H9 (cell line): Measurements from ENCODE around the gene TACR2. TPM values are rescaled to one million over a fixed set of nuclear protein-coding genes. Genes with fewer than 3 reads are reported as not detected.

Experiments used
- DNase-seq: peaks from one replicate; pipeline ENCODE4 v3.0.0-alpha.2; 2017
- H2AFZ ChIP-seq: one replicate; pipeline ENCODE4 v1.6.1; 2013; ENCODE audit warnings: mild to moderate bottlenecking, low read length, control low read depth, moderate library complexity
- H2AK5ac ChIP-seq: 2 replicates; pipeline ENCODE4 v1.6.1; 2013; ENCODE audit warnings: low read length, control low read depth, mixed read lengths; ENCODE audit not compliant: insufficient read length
- H2BK120ac ChIP-seq: one replicate; pipeline ENCODE4 v1.6.1; 2013; ENCODE audit warnings: low read depth, mild to moderate bottlenecking, low read length, control low read depth, inconsistent platforms; ENCODE audit not compliant: poor library complexity, severe bottlenecking
- H2BK12ac ChIP-seq: 2 replicates; pipeline ENCODE4 v1.6.1; 2013; ENCODE audit warnings: low read length, control low read depth, mixed read lengths, low read depth; ENCODE audit not compliant: insufficient read length
- H2BK15ac ChIP-seq: 2 replicates; pipeline ENCODE4 v1.6.1; 2013; ENCODE audit warnings: low read depth, low read length, control low read depth
- H2BK20ac ChIP-seq: one replicate; pipeline ENCODE4 v1.6.1; 2013; ENCODE audit warnings: low read depth, mild to moderate bottlenecking, low read length, control low read depth, inconsistent platforms; ENCODE audit not compliant: poor library complexity, severe bottlenecking
- H2BK5ac ChIP-seq: 2 replicates; pipeline ENCODE4 v1.6.1; 2013; ENCODE audit warnings: low read length, control low read depth, mixed read lengths; ENCODE audit not compliant: insufficient read length
- H3K14ac ChIP-seq: 2 replicates; pipeline ENCODE4 v1.6.1; 2013; ENCODE audit warnings: low read length, control low read depth; ENCODE audit not compliant: insufficient read depth
- H3K18ac ChIP-seq: 2 replicates; pipeline ENCODE4 v1.6.1; 2013; ENCODE audit warnings: low read depth, mild to moderate bottlenecking, mixed read lengths, low read length, control low read depth; ENCODE audit not compliant: insufficient read length
- H3K23ac ChIP-seq: 2 replicates; pipeline ENCODE4 v1.6.1; 2013; ENCODE audit warnings: low read length, control low read depth, mixed read lengths, low read depth; ENCODE audit not compliant: insufficient read length
- H3K23me2 ChIP-seq: 2 replicates; pipeline ENCODE4 v1.6.1; 2013; ENCODE audit warnings: low read depth, mild to moderate bottlenecking, mixed read lengths, low read length, control low read depth; ENCODE audit not compliant: insufficient read length, poor library complexity, severe bottlenecking
- H3K27ac ChIP-seq: 2 replicates; pipeline ENCODE4 v1.5.1; 2013; ENCODE audit warnings: low read length, control low read depth, mixed read lengths, low read depth; ENCODE audit not compliant: insufficient read length
- H3K27me3 ChIP-seq: 2 replicates; pipeline ENCODE4 v1.6.1; 2013; ENCODE audit warnings: low read length, control low read depth, inconsistent platforms; ENCODE audit not compliant: insufficient read depth
- H3K4ac ChIP-seq: 2 replicates; pipeline ENCODE4 v1.6.1; 2013; ENCODE audit warnings: low read depth, mild to moderate bottlenecking, control low read depth, inconsistent platforms, low read length, moderate library complexity
- H3K4me1 ChIP-seq: 2 replicates; pipeline ENCODE4 v1.6.1; 2013; ENCODE audit warnings: low read length, control low read depth, inconsistent platforms; ENCODE audit not compliant: insufficient read depth
- H3K4me2 ChIP-seq: 2 replicates; pipeline ENCODE4 v1.6.1; 2013; ENCODE audit warnings: low read length, control low read depth, mixed read lengths; ENCODE audit not compliant: insufficient read length, insufficient read depth
- H3K56ac ChIP-seq: 2 replicates; pipeline ENCODE4 v1.6.1; 2013; ENCODE audit warnings: low read depth, mild to moderate bottlenecking, mixed read lengths, low read length, control low read depth; ENCODE audit not compliant: insufficient read length
- H3K79me1 ChIP-seq: 2 replicates; pipeline ENCODE4 v1.6.1; 2013; ENCODE audit warnings: low read depth, mild to moderate bottlenecking, moderate library complexity, low read length, control low read depth, inconsistent platforms; ENCODE audit not compliant: insufficient read depth, poor library complexity, severe bottlenecking
- H3K79me2 ChIP-seq: 2 replicates; pipeline ENCODE4 v1.6.1; 2013; ENCODE audit warnings: low read length, control low read depth, inconsistent platforms; ENCODE audit not compliant: insufficient read depth
- H3K9ac ChIP-seq: 2 replicates; pipeline ENCODE4 v1.6.1; 2013; ENCODE audit warnings: low read length, control low read depth, mixed read lengths; ENCODE audit not compliant: insufficient read length; ENCODE audit errors: extremely low read depth
- H3K9me3 ChIP-seq: one replicate; pipeline ENCODE4 v1.6.1; 2013; ENCODE audit warnings: low read depth, low read length, inconsistent platforms; ENCODE audit not compliant: control insufficient read depth
- H3T11ph ChIP-seq: one replicate; pipeline ENCODE4 v1.6.1; 2013; ENCODE audit warnings: mild to moderate bottlenecking, low read length, control low read depth, inconsistent platforms
- H4K20me1 ChIP-seq: one replicate; pipeline ENCODE4 v1.6.1; 2013; ENCODE audit not compliant: control insufficient read depth, insufficient read length, insufficient read depth
- H4K5ac ChIP-seq: 2 replicates; pipeline ENCODE4 v1.6.1; 2013; ENCODE audit warnings: low read depth, mild to moderate bottlenecking, mixed read lengths, low read length, control low read depth; ENCODE audit not compliant: insufficient read length
- H4K8ac ChIP-seq: replicated peaks from 2 replicates; pipeline ENCODE4 v1.6.1; 2013; ENCODE audit warnings: low read length, control low read depth, mixed read lengths, low read depth; ENCODE audit not compliant: insufficient read length
- H4K91ac ChIP-seq: 2 replicates; pipeline ENCODE4 v1.6.1; 2013; ENCODE audit warnings: low read depth, mild to moderate bottlenecking, moderate library complexity, mixed read lengths, low read length, control low read depth; ENCODE audit not compliant: insufficient read length
- H3K27ac Mint-ChIP-seq, 3 experiments: 2 replicates in 2 of 3; 3 replicates in 1 of 3; pipeline ENCODE4 v1.8.0; 2020 to 2021; ENCODE audit warnings: mixed read lengths in 3 of 3, mild to moderate bottlenecking in 1 of 3, moderate library complexity in 1 of 3
- H3K27me3 Mint-ChIP-seq: 2 replicates; pipeline ENCODE4 v1.8.0; 2021; ENCODE audit warnings: low read depth, mild to moderate bottlenecking, moderate library complexity, mixed read lengths
- H3K36me3 Mint-ChIP-seq, 3 experiments: 2 replicates in 2 of 3; 3 replicates in 1 of 3; pipeline ENCODE4 v1.8.0; 2020 to 2021; ENCODE audit warnings: low read depth in 3 of 3, mixed read lengths in 3 of 3; ENCODE audit not compliant: insufficient read depth in 1 of 3
- H3K4me1 Mint-ChIP-seq, 2 experiments: 2 replicates each; pipeline ENCODE4 v1.8.0; 2020; ENCODE audit warnings: mixed read lengths in 2 of 2
- H3K4me3 Mint-ChIP-seq, 2 experiments: 2 replicates in 1 of 2; 3 replicates in 1 of 2; pipeline ENCODE4 v1.8.0; 2020 to 2021; ENCODE audit warnings: mild to moderate bottlenecking in 2 of 2, mixed read lengths in 2 of 2, moderate library complexity in 1 of 2
- H3K9me3 Mint-ChIP-seq, 2 experiments: 2 replicates in 1 of 2; 3 replicates in 1 of 2; pipeline ENCODE4 v1.8.0; 2020; ENCODE audit warnings: mild to moderate bottlenecking in 2 of 2, mixed read lengths in 2 of 2, moderate library complexity in 1 of 2
- total RNA-seq: library from RNA; stranded (reverse); gene quantifications from 2 replicates; pipeline ENCODE4 v1.2.1, GENCODE V29; 2021
- TF ChIP-seq, protein P1 (sequence below): fragments of 200-600 bp; sonication (generic); conservative IDR thresholded peaks from 3 replicates; pipeline ENCODE4 v1.8.0; 2021; ENCODE audit warnings: antibody characterized with exemption, mild to moderate bottlenecking

Gene TACR2
- total RNA-seq, 1 experiment from 2014 or later: not detected

GRCh38 chr10:69453795-69454194, 37.1 kb upstream of the TACR2 start:
- Mint-ChIP-seq H3K9me3 (no peaks in the 10 kb centered on the region), H3K27ac (no peak overlapping the region), H3K27me3 (peaks cover 52% of the 10 kb centered on the region), H3K4me3 (no peak overlapping the region), H3K4me1 (peaks cover 10 to 17% of the 10 kb centered on the region in 2 experiments), H3K36me3 (peaks cover 0 to 2% (median 0%) of the 10 kb centered on the region in 3 experiments; a peak in 2 of 7 replicates)
- Histone ChIP-seq H4K20me1 (no peaks in the 10 kb centered on the region), H2AFZ (no peak overlapping the region), H3K23ac (no peak overlapping the region), H4K5ac (no peak overlapping the region), H3K4me1 (no peaks in the 10 kb centered on the region), H3K79me2 (no peaks in the 10 kb centered on the region), H2BK120ac (no peak overlapping the region), H3T11ph (no peak overlapping the region), H3K9ac (no peak overlapping the region), H4K91ac (no peak overlapping the region), H3K18ac (no peak overlapping the region), H2BK20ac (no peak overlapping the region), H2BK5ac (no peak overlapping the region), H3K23me2 (peaks cover 6% of the 10 kb centered on the region), H3K9me3 (no peaks in the 10 kb centered on the region), H2BK12ac (no peak overlapping the region), H3K79me1 (no peaks in the 10 kb centered on the region), H3K14ac (no peak overlapping the region), H2AK5ac (no peak overlapping the region), H2BK15ac (no peak overlapping the region), H3K4ac (no peak overlapping the region), H3K4me2 (no peak overlapping the region), H3K56ac (no peak overlapping the region), H3K27me3 (peaks cover 13% of the 10 kb centered on the region; the same call in 1 of the 2 replicates), H3K27ac (no peak overlapping the region), H4K8ac (no peak overlapping the region)
- DNase-seq: no peak
- TF ChIP-seq, protein P1, sequence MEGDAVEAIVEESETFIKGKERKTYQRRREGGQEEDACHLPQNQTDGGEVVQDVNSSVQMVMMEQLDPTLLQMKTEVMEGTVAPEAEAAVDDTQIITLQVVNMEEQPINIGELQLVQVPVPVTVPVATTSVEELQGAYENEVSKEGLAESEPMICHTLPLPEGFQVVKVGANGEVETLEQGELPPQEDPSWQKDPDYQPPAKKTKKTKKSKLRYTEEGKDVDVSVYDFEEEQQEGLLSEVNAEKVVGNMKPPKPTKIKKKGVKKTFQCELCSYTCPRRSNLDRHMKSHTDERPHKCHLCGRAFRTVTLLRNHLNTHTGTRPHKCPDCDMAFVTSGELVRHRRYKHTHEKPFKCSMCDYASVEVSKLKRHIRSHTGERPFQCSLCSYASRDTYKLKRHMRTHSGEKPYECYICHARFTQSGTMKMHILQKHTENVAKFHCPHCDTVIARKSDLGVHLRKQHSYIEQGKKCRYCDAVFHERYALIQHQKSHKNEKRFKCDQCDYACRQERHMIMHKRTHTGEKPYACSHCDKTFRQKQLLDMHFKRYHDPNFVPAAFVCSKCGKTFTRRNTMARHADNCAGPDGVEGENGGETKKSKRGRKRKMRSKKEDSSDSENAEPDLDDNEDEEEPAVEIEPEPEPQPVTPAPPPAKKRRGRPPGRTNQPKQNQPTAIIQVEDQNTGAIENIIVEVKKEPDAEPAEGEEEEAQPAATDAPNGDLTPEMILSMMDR: no peak
